ENCODE results near the gene HAGHL.

DNA sequence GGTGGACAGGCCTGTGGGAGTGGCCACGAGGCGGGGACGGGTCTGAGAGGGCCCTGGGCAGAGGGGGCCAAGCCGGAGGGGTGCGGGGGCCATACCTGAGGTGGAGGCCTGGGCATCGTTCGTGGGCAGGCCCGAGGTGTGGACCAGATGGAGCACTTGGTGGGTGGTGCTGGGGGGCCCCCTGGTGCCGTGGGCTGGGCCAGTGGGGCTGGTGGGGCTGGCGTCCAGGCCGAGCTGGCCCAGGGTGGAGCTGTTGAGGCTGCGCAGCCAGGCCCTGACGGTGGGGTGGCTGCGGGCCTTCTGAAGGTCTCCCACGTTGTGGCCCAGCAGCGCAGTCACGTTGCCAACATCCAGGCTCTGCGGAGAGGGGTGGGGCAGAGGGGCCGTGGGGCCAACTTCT, 43.0 kb downstream of the HAGHL start:
- TF ChIP-seq EZH2 (IDR thresholded peaks at IDR 0.05; ENCODE audit: low read length): no peak
- TF ChIP-seq CTCF (optimal IDR thresholded peaks at IDR 0.05 in 1 of 3, IDR thresholded peaks at IDR 0.05 in 1 of 3, conservative IDR thresholded peaks at IDR 0.05 in 1 of 3; ENCODE audit: extremely low read depth in 1 of 3, insufficient read depth in 2 of 3, low read length in 3 of 3): no peak

Measured in keratinocyte (primary cell).